MM.1S (cell line): Measurements from ENCODE around the gene SAP30.

Experiments used
- DNase-seq: peaks from one replicate; pipeline ENCODE4 v3.0.0-alpha.2; 2015
- H2AFZ ChIP-seq: fragments of 300-600 bp; sonication (generic); 2 replicates; pipeline ENCODE4 v1.6.0; 2016; ENCODE audit warnings: antibody characterized with exemption, low read length
- H3F3A ChIP-seq: fragments of 300-600 bp; sonication (generic); 2 replicates; pipeline ENCODE4 v1.6.1; 2016; ENCODE audit warnings: mild to moderate bottlenecking, antibody characterized with exemption, low read length, moderate library complexity, mixed read lengths; ENCODE audit not compliant: insufficient read depth
- H3K27ac ChIP-seq: fragments of 300-600 bp; sonication (generic); 2 replicates; pipeline ENCODE4 v1.5.1; 2016; ENCODE audit warnings: mild to moderate bottlenecking, low read length
- H3K27me3 ChIP-seq: fragments of 300-600 bp; sonication (generic); replicated peaks from 2 replicates; pipeline ENCODE4 v1.6.0; 2016; ENCODE audit warnings: low read length; ENCODE audit not compliant: insufficient read depth
- H3K36me3 ChIP-seq: fragments of 300-600 bp; sonication (generic); replicated peaks from 2 replicates; pipeline ENCODE4 v1.6.1; 2016; ENCODE audit warnings: mild to moderate bottlenecking, low read length, mixed read lengths; ENCODE audit not compliant: insufficient read depth
- H3K4me1 ChIP-seq: fragments of 300-600 bp; sonication (generic); 2 replicates; pipeline ENCODE4 v1.6.1; 2016; ENCODE audit warnings: low read length, mixed read lengths
- H3K4me2 ChIP-seq: fragments of 300-600 bp; sonication (generic); 2 replicates; pipeline ENCODE4 v1.6.0; 2016; ENCODE audit warnings: low read depth, low read length
- H3K4me3 ChIP-seq: fragments of 300-600 bp; sonication (generic); 2 replicates; pipeline ENCODE4 v1.5.1; 2016; ENCODE audit warnings: low read length, mixed read lengths
- H3K79me2 ChIP-seq: fragments of 300-600 bp; sonication (generic); 2 replicates; pipeline ENCODE4 v1.6.1; 2016; ENCODE audit warnings: mixed run types, low read length, mixed read lengths
- H3K9ac ChIP-seq: fragments of 300-600 bp; sonication (generic); 2 replicates; pipeline ENCODE4 v1.6.1; 2016; ENCODE audit warnings: low read length, mixed read lengths
- H3K9me2 ChIP-seq: fragments of 300-600 bp; sonication (generic); replicated peaks from 2 replicates; pipeline ENCODE4 v1.6.1; 2016; ENCODE audit warnings: mild to moderate bottlenecking, low read length, mixed read lengths; ENCODE audit not compliant: insufficient read depth
- H3K9me3 ChIP-seq: fragments of 300-600 bp; sonication (generic); replicated peaks from 2 replicates; pipeline ENCODE4 v1.6.1; 2016; ENCODE audit warnings: mild to moderate bottlenecking, low read length, mixed read lengths; ENCODE audit not compliant: insufficient read depth
- H4K20me1 ChIP-seq: fragments of 300-600 bp; sonication (generic); 2 replicates; pipeline ENCODE4 v1.6.1; 2016; ENCODE audit warnings: mild to moderate bottlenecking, low read length, moderate library complexity, mixed read lengths; ENCODE audit not compliant: insufficient read depth
- EZH2 ChIP-seq: fragments of 300-600 bp; sonication (generic); optimal IDR thresholded peaks from 2 replicates; pipeline ENCODE3; 2017; ENCODE audit warnings: low read depth, mild to moderate bottlenecking, antibody characterized with exemption, low read length, mixed read lengths
- EZH2phosphoT487 ChIP-seq: fragments of 300-600 bp; sonication (generic); IDR thresholded peaks from 2 replicates; pipeline ENCODE4 v1.6.1; 2018; ENCODE audit warnings: antibody characterized with exemption, low read length
- TF ChIP-seq, protein P1 (sequence below): fragments of 300-600 bp; sonication (generic); IDR thresholded peaks from 2 replicates; pipeline ENCODE4 v1.5.1; 2016; ENCODE audit warnings: antibody characterized with exemption, low read length, mixed read lengths

Gene SAP30

DNA sequence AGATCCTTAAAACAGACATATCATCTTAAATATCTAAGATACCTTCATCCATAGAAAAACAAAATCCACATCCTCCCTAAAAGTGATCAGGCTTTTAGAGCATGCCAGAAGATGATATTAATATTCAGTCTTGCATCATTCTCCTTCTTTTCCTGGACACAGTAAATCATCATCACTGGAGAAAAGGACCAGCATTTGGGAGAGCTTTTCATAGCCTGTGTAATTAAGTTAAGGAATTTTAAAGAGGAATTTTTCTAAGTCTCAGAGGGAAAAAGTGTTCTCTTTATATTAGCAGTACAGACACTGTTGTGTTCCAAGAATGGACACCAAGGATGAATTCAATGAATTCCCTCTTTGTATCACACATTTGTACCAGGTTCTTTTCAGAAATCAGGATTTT is 27.5 kb downstream of the SAP30 start:
- H3K4me2 ChIP-seq: no peak overlapping the region
- no peak for DNase-seq
- H3K27ac ChIP-seq: no peak overlapping the region

DNA sequence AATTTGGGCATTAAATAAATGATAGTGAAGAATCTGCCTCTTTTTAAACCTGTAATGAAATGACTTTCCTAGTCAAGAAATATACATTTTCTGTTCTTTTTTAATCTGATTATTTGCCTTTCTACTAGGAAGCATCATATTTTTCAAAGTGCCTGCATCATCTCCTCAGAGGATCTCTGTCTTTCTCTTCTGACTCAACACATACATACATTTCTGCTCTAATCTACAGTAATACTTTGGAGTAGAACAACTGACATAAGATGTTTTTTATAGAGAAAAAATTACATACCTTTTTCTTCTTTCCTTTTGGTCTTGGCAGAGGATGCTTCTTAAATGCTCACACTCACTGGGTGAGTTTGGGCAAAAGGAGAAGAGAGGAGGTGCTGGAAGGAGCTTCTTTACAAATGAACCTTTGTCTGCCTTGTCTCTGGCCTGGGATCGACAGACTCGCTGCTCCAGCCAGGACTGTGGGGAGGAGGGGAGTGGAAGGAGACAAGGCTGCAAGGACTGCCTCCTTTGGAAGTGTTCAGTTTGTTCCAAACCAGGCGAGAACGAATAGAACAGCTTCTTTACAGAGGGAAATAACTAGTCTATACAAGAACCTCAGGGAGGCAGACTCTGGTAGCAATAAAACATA is 28.1 kb downstream of the SAP30 start, which contains the start of gene SCRG1:
Gene SCRG1 (minus strand): TSS at position 338 of the 637 bp plus-strand sequence. CDS start 7,702 bp downstream, outside the sequence.
- H2AFZ ChIP-seq: no peak within 1 kb of the TSS

More for the DNA sequence above, 27.5 kb downstream of the SAP30 start:
- H3K4me1 ChIP-seq: no peaks in the 10 kb centered on the region
- H3K79me2 ChIP-seq: no peaks in the 10 kb centered on the region
- no peak overlapping the region for H3K4me3 ChIP-seq
- H2AFZ ChIP-seq: no peak overlapping the region
- no peak for TF ChIP-seq EZH2
- TF ChIP-seq, protein P1, sequence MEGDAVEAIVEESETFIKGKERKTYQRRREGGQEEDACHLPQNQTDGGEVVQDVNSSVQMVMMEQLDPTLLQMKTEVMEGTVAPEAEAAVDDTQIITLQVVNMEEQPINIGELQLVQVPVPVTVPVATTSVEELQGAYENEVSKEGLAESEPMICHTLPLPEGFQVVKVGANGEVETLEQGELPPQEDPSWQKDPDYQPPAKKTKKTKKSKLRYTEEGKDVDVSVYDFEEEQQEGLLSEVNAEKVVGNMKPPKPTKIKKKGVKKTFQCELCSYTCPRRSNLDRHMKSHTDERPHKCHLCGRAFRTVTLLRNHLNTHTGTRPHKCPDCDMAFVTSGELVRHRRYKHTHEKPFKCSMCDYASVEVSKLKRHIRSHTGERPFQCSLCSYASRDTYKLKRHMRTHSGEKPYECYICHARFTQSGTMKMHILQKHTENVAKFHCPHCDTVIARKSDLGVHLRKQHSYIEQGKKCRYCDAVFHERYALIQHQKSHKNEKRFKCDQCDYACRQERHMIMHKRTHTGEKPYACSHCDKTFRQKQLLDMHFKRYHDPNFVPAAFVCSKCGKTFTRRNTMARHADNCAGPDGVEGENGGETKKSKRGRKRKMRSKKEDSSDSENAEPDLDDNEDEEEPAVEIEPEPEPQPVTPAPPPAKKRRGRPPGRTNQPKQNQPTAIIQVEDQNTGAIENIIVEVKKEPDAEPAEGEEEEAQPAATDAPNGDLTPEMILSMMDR: no peak
- no peak for TF ChIP-seq EZH2phosphoT487
- no peaks in the 10 kb centered on the region for H3F3A ChIP-seq
- H3K27me3 ChIP-seq: no peaks in the 10 kb centered on the region
- H3K9me3 ChIP-seq: no peaks in the 10 kb centered on the region
- H3K9ac ChIP-seq: no peak overlapping the region
- no peaks in the 10 kb centered on the region for H3K36me3 ChIP-seq
- no peaks in the 10 kb centered on the region for H3K9me2 ChIP-seq
- H4K20me1 ChIP-seq: no peaks in the 10 kb centered on the region

DNA sequence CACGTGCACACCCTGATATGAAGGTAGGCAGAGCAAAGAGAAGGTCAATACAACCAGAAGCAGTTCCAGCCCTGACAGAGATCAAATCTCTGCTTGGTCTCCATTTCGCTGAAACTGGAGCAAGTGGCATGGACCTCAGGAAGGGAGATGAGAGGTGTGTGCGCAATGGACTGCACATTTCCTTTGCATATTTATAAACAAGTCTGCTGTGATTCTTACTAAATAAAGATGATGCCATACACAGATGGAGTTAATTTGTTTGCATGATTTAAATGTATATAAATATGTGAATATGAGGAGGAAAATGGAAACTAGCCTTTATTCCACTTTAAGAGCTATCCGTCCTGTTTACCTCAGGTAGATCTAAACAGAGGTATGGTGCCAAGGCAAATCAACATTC is 30.3 kb downstream of the SAP30 start:
- no peak for DNase-seq
- Histone ChIP-seq H3K9me2 (no peaks in the 10 kb centered on the region), H3K27ac (no peak overlapping the region), H3K9ac (no peak overlapping the region), H3K4me3 (no peak overlapping the region), H2AFZ (no peak overlapping the region), H3K4me1 (no peaks in the 10 kb centered on the region), H3F3A (no peaks in the 10 kb centered on the region), H3K27me3 (no peaks in the 10 kb centered on the region), H3K9me3 (no peaks in the 10 kb centered on the region), H3K4me2 (no peak overlapping the region), H3K36me3 (no peaks in the 10 kb centered on the region), H3K79me2 (no peaks in the 10 kb centered on the region), H4K20me1 (no peaks in the 10 kb centered on the region)
- TF ChIP-seq, protein P1: no peak
- no peak for TF ChIP-seq EZH2
- no peak for TF ChIP-seq EZH2phosphoT487

More for the DNA sequence above, 28.1 kb downstream of the SAP30 start, which contains the start of gene SCRG1:
- Histone ChIP-seq H3K79me2 (no peaks in the 10 kb centered on the region), H3K36me3 (no peaks in the 10 kb centered on the region), H3K27ac (no peak within 1 kb of the TSS), H4K20me1 (no peaks in the 10 kb centered on the region), H3K4me3 (no peak within 1 kb of the TSS), H3K4me1 (no peaks in the 10 kb centered on the region), H3K9ac (no peak within 1 kb of the TSS), H3K4me2 (no peak within 1 kb of the TSS), H3K9me3 (no peaks in the 10 kb centered on the region), H3K9me2 (no peaks in the 10 kb centered on the region), H3K27me3 (no peaks in the 10 kb centered on the region), H3F3A (no peaks in the 10 kb centered on the region)
- DNase-seq: no peak
- TF ChIP-seq, protein P1: no peak
- TF ChIP-seq EZH2 (no peak), EZH2phosphoT487 (no peak)
